Choroid plexus epithelial cell (primary cell): Measurements from ENCODE around the gene KCNJ18.
"Not testable (repeated sequence)": the region's sequence is repeated elsewhere in the genome, so short reads cannot be mapped to it uniquely, and the experiment has no call there.

Experiments
- DNase-seq: peaks from one replicate; pipeline ENCODE4 v3.0.0-alpha.2; 2010; ENCODE audit warnings: low read depth
- H3K4me3 ChIP-seq: 2 replicates; pipeline ENCODE4 v1.5.1; 2011; ENCODE audit warnings: low read depth, mild to moderate bottlenecking, control low read depth, low read length, moderate library complexity
- CTCF ChIP-seq: conservative IDR thresholded peaks from 2 replicates; pipeline ENCODE4 v1.5.1; 2011; ENCODE audit warnings: low read depth, mild to moderate bottlenecking, control low read depth, inconsistent platforms, low read length, moderate library complexity

Gene KCNJ18

DNA sequence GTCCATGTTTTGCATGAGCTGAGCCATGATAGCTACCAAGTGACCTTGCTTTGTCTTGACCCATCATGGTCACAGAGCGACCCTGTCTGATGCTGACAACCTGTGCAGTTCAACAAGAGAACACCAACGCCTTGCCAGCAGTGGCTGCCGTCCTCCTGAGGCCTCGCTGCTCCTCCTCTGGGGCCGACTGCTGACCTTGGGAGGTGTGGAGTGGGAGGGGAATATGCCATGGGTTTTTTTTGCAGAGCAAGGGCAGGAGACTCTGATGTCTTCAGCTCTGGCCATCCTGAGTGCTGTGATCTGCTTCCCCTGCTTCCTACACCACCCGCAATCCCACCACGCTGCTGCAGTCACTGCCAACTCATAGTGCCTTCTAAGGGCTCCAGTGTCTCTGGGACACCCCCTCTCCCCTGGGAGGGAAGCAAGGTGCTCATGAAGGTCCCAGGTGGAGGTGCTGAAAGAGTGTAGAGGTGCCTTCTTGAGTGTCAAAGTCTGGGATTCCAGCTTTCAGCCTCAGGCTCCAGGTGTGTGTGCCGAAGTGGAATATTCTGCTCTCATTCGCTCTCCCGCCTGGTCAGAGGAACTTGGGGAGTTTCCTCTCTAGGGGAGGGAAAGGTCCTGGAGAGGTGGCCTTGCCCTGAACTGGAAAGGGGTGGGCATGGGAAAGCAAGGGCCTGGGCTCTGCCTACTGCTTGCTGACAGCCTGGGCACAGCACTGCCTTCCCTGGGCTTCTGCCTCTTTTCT lies 22.5 kb upstream of the KCNJ18 start:
- DNase-seq, H3K4me3 ChIP-seq: not testable (repeated sequence)

DNA sequence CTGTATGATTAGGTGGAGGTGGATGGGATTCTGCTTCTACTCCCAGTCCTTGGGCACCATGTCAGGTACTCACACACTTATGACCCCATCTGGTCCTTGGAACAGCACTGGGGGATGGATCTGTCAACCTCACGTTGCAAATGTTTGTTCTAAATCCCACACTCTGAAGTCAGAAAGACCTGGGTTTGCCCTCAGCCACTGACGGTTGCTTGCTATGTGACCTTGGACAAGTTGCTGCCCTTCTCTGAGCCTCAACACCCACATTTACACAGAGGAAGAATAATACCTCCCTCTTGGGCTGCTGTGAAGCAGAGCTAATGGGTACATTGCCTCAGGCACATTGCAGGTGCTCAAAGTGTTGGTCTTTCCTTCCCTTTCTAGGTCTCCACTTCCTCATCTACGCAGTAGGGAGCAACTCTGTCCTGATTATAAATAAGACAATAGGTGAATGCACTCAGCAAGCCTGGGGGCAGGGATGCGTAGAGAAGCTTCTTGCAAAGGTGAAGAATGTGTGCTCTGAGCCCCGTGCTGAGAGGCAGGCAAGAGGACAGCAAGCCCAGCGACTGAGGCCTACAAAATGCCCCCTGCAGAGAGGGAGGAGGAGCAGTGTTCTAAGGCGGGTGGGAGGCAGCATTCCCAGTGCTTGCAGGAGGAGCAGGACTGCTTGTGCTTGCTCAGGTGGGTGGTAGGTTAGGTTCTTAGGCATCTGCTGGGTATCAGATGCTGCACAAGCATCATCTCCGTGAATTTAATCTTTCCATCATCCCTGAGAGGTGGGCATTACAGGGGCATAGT lies 21.8 kb upstream of the KCNJ18 start:
- DNase-seq, H3K4me3 ChIP-seq: not testable (repeated sequence)

DNA sequence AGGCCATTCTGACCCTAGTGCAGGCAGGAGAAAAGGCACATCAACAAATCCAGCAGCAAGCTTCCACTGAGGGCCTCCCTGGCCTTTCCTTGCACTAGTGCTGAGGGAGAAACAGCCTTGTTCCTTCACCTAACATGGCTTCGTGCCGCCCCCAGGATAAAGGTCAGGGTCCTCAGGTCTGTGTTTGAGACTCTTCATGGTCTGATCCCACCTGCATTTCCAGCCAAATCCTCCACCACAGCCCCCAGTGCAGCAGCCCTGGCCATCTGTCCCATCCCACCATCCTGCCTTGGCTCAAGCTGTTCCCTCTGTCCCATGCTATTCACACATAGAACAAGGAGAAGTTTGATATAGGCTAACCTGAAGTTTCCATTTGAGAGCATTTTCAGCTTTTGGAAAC lies 20.9 kb upstream of the KCNJ18 start:
- not testable (repeated sequence) for DNase-seq, H3K4me3 ChIP-seq

GRCh38 chr17:21671871-21672270 lies 20.5 kb upstream of the KCNJ18 start:
- DNase-seq, result not testable (repeated sequence)

GRCh38 chr17:21673451-21674241 lies 18.7 kb upstream of the KCNJ18 start:
- DNase-seq, H3K4me3 ChIP-seq: not testable (repeated sequence)

More at GRCh38 chr17:21671871-21672270, 20.5 kb upstream of the KCNJ18 start:
- H3K4me3 ChIP-seq, result not testable (repeated sequence)

DNA sequence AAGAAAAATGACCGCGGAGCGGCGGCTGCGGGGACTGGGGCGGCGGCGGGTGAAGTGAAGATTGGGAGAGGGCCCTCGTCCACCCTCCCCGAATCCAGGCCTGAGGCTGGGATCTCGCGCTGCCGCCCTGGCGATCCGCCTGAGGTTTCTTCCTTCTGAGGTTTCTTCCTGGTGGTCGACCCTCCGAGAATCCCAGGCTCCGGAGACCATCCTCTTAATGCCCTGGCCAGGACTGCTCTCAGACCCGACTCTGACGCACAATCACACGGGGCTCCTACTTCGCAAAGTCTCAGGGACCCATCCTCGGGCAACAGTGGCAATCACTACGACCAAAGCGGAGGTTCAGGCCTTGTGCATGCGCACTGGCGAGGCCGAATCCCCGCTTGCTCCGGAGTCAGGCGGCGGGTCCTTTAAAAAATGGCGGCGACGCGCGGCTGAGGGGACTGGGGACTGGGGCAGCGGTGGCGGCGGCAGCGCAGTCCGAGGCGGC lies 18.0 kb upstream of the KCNJ18 start:
- DNase-seq, result no peak
- no peak overlapping the region for H3K4me3 ChIP-seq
- TF ChIP-seq CTCF, result no peak

DNA sequence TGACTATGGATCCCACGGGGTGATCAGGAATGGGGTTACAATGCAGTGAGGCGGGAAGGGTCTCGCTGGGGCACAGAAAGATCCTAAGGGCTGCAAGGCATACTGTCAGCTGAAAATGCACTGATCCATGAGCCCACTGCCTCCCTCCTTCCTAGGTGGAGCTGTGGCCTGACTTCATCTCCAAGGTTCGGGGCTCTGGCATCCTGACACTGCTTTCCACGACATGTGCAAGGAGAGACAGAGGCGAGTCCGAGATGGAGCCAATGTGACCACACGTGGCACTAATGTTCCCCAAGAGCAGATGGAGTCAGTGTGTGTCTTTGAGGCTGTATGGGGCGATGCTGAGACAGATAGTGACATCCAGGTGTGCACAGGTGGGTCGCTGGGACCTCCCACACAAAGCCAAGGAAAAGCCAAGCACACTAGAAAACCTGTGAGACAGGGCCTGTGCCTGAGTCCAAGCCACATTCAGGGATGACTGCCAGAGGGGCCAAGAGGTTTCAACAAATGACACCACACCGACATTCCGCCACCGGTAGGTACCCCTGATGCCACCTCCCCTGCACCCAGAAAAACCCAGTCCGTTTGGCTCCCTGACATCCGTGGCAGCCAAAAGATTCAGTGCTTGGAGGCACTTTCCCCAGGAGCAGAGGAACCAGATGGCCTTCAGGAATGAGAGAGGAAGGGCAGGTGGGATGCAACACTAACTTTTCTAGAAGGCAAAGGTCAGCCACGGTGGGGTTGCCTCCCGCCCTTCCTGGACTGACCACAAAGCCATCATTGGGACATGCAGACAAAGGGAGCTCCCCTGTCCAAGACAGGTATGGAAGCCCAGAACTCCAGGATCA lies 17.2 kb upstream of the KCNJ18 start:
- not testable (repeated sequence) for DNase-seq, H3K4me3 ChIP-seq

- DNase-seq, H3K4me3 ChIP-seq: not testable (repeated sequence)
Measured at GRCh38 chr17:21675739-21676130, 16.6 kb upstream of the KCNJ18 start.

GRCh38 chr17:21676281-21677111 lies 15.8 kb upstream of the KCNJ18 start:
- DNase-seq, result no peak
- H3K4me3 ChIP-seq, result no peak overlapping the region
- no peak for TF ChIP-seq CTCF
